ENCODE measurements around the gene MLLT3. TPM values are rescaled to one million over a fixed set of nuclear protein-coding genes. Genes with fewer than 3 reads are reported as not detected.

MLLT3 gene
- total and polyA plus RNA-seq, 10 donors, result 2.8 to 15.2 (median 10.6) TPM

DNA sequence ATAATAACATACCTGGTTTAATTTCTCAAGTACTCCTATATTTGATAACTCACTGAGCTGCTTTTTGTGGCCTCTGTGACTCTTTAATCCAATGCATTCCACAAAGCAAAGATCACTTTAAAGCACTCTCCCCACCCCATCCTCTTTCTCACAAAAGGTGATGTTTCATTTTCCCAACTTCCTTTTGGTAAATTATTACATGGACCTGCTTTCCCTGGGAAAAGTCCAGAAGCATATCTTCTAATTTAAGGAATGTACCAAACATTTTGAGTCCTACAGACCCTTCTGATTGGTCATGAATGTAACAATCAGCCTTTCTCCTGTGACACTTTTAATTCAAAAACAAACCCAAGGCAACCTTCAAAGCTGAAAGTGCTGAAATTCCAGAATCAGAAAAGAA is 71.1 kb downstream of the MLLT3 start:
- Histone ChIP-seq H3K4me3 (no peak overlapping the region), H3K27ac (no peak overlapping the region), H3K36me3 (no peaks in the 10 kb centered on the region), H3K27me3 (replicated peaks in 1 of 7) (no peaks in the 10 kb centered on the region), H3K9me3 (no peaks in the 10 kb centered on the region), H3K4me1 (peaks cover 0 to 38% (median 22%) of the 10 kb centered on the region in 6 donors)
- TF ChIP-seq, protein P1, sequence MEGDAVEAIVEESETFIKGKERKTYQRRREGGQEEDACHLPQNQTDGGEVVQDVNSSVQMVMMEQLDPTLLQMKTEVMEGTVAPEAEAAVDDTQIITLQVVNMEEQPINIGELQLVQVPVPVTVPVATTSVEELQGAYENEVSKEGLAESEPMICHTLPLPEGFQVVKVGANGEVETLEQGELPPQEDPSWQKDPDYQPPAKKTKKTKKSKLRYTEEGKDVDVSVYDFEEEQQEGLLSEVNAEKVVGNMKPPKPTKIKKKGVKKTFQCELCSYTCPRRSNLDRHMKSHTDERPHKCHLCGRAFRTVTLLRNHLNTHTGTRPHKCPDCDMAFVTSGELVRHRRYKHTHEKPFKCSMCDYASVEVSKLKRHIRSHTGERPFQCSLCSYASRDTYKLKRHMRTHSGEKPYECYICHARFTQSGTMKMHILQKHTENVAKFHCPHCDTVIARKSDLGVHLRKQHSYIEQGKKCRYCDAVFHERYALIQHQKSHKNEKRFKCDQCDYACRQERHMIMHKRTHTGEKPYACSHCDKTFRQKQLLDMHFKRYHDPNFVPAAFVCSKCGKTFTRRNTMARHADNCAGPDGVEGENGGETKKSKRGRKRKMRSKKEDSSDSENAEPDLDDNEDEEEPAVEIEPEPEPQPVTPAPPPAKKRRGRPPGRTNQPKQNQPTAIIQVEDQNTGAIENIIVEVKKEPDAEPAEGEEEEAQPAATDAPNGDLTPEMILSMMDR (IDR thresholded peaks at IDR 0.05 in 8 of 11, conservative IDR thresholded peaks at IDR 0.05 in 3 of 11), result no peak
- no peak for TF ChIP-seq POLR2A (IDR thresholded peaks at IDR 0.05)
- TF ChIP-seq POLR2AphosphoS5 (IDR thresholded peaks at IDR 0.05), result no peak
- no peak for DNase-seq
- intact Hi-C loops (cut with DNase I; ENCODE audit: low total_unique reads), result no loop called here

DNA sequence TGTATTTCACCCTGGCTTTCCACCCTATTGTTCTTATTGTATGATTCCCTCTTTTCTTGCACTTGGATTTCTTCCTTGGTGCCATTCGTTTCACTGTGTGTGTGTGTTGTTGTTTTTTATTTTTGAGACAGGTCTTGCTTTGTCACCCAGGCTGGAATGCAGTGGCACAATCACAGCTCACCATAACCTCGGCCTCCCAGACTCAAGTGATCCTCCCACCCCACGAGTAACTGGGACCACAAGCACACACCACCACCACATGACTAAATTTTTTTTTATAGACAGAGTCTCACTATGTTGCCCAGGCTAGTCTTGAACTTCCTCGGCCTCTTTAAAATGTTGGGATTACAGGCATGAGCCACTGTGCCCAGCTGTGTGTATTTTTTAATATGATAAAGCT is 72.0 kb downstream of the MLLT3 start:
- H3K36me3 ChIP-seq, result no peaks in the 10 kb centered on the region
- peaks cover 0 to 34% (median 22%) of the 10 kb centered on the region in 6 donors for H3K4me1 ChIP-seq
- DNase-seq, result no peak
- H3K4me3 ChIP-seq, result no peak overlapping the region
- H3K27me3 ChIP-seq (replicated peaks in 1 of 7), result no peaks in the 10 kb centered on the region
- no peaks in the 10 kb centered on the region for H3K9me3 ChIP-seq
- TF ChIP-seq POLR2A (IDR thresholded peaks at IDR 0.05) (no peak), POLR2AphosphoS5 (IDR thresholded peaks at IDR 0.05) (no peak)
- TF ChIP-seq, protein P1 (IDR thresholded peaks at IDR 0.05 in 8 of 11, conservative IDR thresholded peaks at IDR 0.05 in 3 of 11), result no peak
- intact Hi-C loops (cut with DNase I; ENCODE audit: low total_unique reads), result no loop called here
- no peak overlapping the region for H3K27ac ChIP-seq
- 84 to 91% (median 88%) methylated on average over 4 of the region's 4 CpGs for WGBS, 5 donors

- Histone ChIP-seq H3K36me3 (no peaks in the 10 kb centered on the region), H3K4me3 (no peak overlapping the region), H3K27me3 (replicated peaks in 1 of 7) (no peaks in the 10 kb centered on the region), H3K4me1 (peaks cover 0 to 22% (median 14%) of the 10 kb centered on the region in 6 donors), H3K27ac (no peak overlapping the region), H3K9me3 (no peaks in the 10 kb centered on the region)
- no peak for DNase-seq
- TF ChIP-seq, protein P1 (IDR thresholded peaks at IDR 0.05 in 8 of 11, conservative IDR thresholded peaks at IDR 0.05 in 3 of 11), result no peak
- no peak for TF ChIP-seq POLR2A (IDR thresholded peaks at IDR 0.05)
- no peak for TF ChIP-seq POLR2AphosphoS5 (IDR thresholded peaks at IDR 0.05)
- 90 to 97% (median 93%) methylated on average over 3 of the region's 3 CpGs for WGBS, 5 donors
- intact Hi-C loops (cut with DNase I; ENCODE audit: low total_unique reads), result no loop called here
Observed at GRCh38 chr9:20549053-20549452, 73.2 kb downstream of the MLLT3 start.

GRCh38 chr9:20545023-20545622 is 77.2 kb downstream of the MLLT3 start:
- Histone ChIP-seq H3K4me1 (no peaks in the 10 kb centered on the region), H3K36me3 (peaks cover 0 to 5% (median 0%) of the 10 kb centered on the region in 6 donors), H3K4me3 (no peak overlapping the region), H3K27ac (no peak overlapping the region), H3K9me3 (peaks cover 5 to 19% (median 17%) of the 10 kb centered on the region in 8 donors), H3K27me3 (replicated peaks in 1 of 7) (no peaks in the 10 kb centered on the region)
- DNase-seq, result no peak
- intact Hi-C loops (cut with DNase I; ENCODE audit: low total_unique reads), result no loop called here
- 90 to 99% (median 94%) methylated on average over 3 of the region's 3 CpGs for WGBS, 5 donors
- no peak for TF ChIP-seq POLR2A (IDR thresholded peaks at IDR 0.05)
- TF ChIP-seq, protein P1 (IDR thresholded peaks at IDR 0.05 in 8 of 11, conservative IDR thresholded peaks at IDR 0.05 in 3 of 11), result no peak
- TF ChIP-seq POLR2AphosphoS5 (IDR thresholded peaks at IDR 0.05), result no peak

All from spleen (tissue), 11 donors.